DOHH2 (cell line): Measurements from ENCODE around the gene PTGS2.

Experiments
- EZH2phosphoT487 ChIP-seq: fragments of 200-600 bp; sonication (generic); IDR thresholded peaks from 2 replicates; pipeline ENCODE4 v1.6.1; 2017; ENCODE audit warnings: borderline replicate concordance, mild to moderate bottlenecking, antibody characterized with exemption, low read length, moderate library complexity, mixed read lengths
- TF ChIP-seq, protein P1 (sequence below): fragments of 200-600 bp; sonication (generic); IDR thresholded peaks from one replicate; pipeline ENCODE4 v1.5.1; 2014; ENCODE audit warnings: antibody characterized with exemption, mild to moderate bottlenecking, low read depth, low read length; ENCODE audit not compliant: poor library complexity, severe bottlenecking

DNA sequence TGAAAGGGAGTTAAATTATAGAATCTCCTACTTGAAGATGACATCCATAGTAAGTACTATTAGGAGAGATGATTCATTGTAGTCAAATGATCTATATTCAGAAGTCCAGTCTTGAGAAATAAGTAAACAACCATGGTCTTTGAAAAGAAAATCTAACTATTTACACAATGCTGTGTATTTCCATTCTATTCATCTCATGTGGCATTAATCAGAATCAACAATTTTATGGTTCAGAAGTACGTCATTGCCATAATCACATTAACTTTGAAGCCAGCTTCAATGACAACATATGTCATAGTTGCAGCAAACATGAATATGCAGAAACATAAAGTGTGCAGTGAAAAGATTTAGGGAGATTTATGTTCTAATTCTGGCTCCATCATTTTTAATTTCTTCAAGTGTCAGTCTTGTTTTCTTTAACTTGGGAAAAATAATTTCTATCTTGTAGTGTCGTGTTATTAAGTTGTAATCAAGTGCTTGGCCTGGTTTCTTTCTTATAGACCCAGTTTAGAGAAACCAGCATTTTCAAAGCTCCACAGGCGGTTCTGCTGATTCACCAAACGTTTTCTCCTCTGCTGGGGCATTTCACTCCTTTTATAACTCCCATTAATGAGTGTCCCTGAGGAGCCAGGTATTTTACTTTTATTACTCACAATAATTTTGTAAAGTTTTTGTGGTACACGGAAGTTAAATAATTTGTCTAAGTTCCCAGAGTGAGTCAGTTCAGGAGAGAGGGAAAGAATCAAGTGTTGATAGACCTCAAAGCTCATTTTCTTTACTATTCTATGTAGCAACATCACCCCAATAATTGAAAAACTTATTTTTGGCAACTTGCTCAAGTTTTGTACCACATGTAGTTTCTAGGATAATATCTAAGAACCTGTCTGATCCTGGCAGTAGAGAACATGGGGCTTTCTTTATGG, 35.9 kb upstream of the PTGS2 start:
- TF ChIP-seq, protein P1, sequence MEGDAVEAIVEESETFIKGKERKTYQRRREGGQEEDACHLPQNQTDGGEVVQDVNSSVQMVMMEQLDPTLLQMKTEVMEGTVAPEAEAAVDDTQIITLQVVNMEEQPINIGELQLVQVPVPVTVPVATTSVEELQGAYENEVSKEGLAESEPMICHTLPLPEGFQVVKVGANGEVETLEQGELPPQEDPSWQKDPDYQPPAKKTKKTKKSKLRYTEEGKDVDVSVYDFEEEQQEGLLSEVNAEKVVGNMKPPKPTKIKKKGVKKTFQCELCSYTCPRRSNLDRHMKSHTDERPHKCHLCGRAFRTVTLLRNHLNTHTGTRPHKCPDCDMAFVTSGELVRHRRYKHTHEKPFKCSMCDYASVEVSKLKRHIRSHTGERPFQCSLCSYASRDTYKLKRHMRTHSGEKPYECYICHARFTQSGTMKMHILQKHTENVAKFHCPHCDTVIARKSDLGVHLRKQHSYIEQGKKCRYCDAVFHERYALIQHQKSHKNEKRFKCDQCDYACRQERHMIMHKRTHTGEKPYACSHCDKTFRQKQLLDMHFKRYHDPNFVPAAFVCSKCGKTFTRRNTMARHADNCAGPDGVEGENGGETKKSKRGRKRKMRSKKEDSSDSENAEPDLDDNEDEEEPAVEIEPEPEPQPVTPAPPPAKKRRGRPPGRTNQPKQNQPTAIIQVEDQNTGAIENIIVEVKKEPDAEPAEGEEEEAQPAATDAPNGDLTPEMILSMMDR: no peak
- no peak for TF ChIP-seq EZH2phosphoT487
